HepG2 (cell line): ENCODE data around the gene CHST14. TPM values are rescaled to one million over a fixed set of nuclear protein-coding genes. Genes with fewer than 3 reads are reported as not detected.

ENCODE experiments used
- ATAC-seq: fragments of 200-7000 bp; cut with Tn5 transposase; 3 replicates; pipeline ENCODE4 v1.9.1; 2020; ENCODE audit warnings: mild to moderate bottlenecking, moderate library complexity
- BruUV-seq: library from RNA; stranded (reverse); fragments of 400-500 nt; replicated peaks from 2 replicates; lab custom pipeline; 2021; lab: Mats Ljungman, UMichigan
- CTCF ChIA-PET: fragments of 300-600 bp; formaldehyde crosslinking; extraction: SDS; loops from one replicate; lab custom pipeline; 2021; ENCODE audit warnings: low total read pairs, inconsistent platforms, low intra/inter-chr PET ratio; lab: Yijun Ruan, JAX
- POLR2A ChIA-PET: fragments of 350-600 bp; sonication (Branson Sonifier 250); formaldehyde crosslinking; loops from one replicate; lab custom pipeline; 2020; ENCODE audit warnings: antibody characterized with exemption, inconsistent platforms; lab: Yijun Ruan, JAX
- DNase-seq: peaks from one replicate; pipeline ENCODE4 v3.0.0-alpha.2; 2015; ENCODE audit warnings: low spot score
- FAIRE-seq: peaks from 3 replicates; lab custom pipeline; 2011; peaks lifted over from hg19 to GRCh38; lab: Jason Lieb, UNC
- H2AFZ ChIP-seq: one replicate; pipeline ENCODE4 v1.6.1; 2011; ENCODE audit warnings: low read length, inconsistent platforms
- H3K27ac ChIP-seq: fragments of 300-600 bp; 3 replicates; pipeline ENCODE4 v1.8.0; 2011; ENCODE audit warnings: mixed run types, mild to moderate bottlenecking, mixed read lengths, low read length, inconsistent platforms; ENCODE audit not compliant: insufficient read depth; ENCODE audit errors: extremely low read length
- H3K27me3 ChIP-seq, 2 experiments: fragments of 200-600 bp in 1 of 2; 2 replicates in 1 of 2; 3 replicates in 1 of 2; pipeline versions ENCODE4 v1.6.0 to v1.8.0; 2011; ENCODE audit warnings: low read length in 2 of 2, mild to moderate bottlenecking in 2 of 2, moderate library complexity in 2 of 2, inconsistent platforms in 1 of 2; ENCODE audit not compliant: insufficient read depth in 2 of 2, control insufficient read depth in 1 of 2
- H3K36me3 ChIP-seq, 2 experiments: fragments of 200-600 bp in 1 of 2; replicated peaks in 1 of 2; 2 replicates in 1 of 2; 3 replicates in 1 of 2; pipeline versions ENCODE4 v1.5.1 to v1.8.0; 2011; ENCODE audit warnings: low read length in 2 of 2, inconsistent platforms in 1 of 2; ENCODE audit not compliant: insufficient read depth in 2 of 2, control insufficient read depth in 1 of 2
- H3K4me1 ChIP-seq: 2 replicates; pipeline ENCODE4 v1.5.1; 2012; ENCODE audit warnings: low read length, inconsistent platforms; ENCODE audit not compliant: insufficient read depth
- H3K4me2 ChIP-seq: 2 replicates; pipeline ENCODE4 v1.6.0; 2011; ENCODE audit warnings: low read depth, low read length, inconsistent platforms
- H3K4me3 ChIP-seq, 3 experiments: fragments of 200-600 bp in 1 of 3; sonication (generic), shearing (Covaris generic) in 1 of 3; replicated peaks in 1 of 3; 2 replicates each; pipeline ENCODE4 v1.5.1; 2011 to 2016; ENCODE audit warnings: low read length in 3 of 3, inconsistent platforms in 2 of 3, low read depth in 2 of 3, mild to moderate bottlenecking in 2 of 3, control low read depth in 1 of 3, mixed read lengths in 1 of 3; ENCODE audit not compliant: insufficient read depth in 1 of 3
- H3K79me2 ChIP-seq: one replicate; pipeline ENCODE4 v1.6.1; 2011; ENCODE audit warnings: low read length, inconsistent platforms; ENCODE audit not compliant: insufficient read depth
- H3K9ac ChIP-seq: 2 replicates; pipeline ENCODE4 v1.6.0; 2011; ENCODE audit warnings: mild to moderate bottlenecking, low read depth, low read length, inconsistent platforms; ENCODE audit not compliant: insufficient read depth
- H3K9me3 ChIP-seq: 2 replicates; pipeline ENCODE4 v1.5.1; 2012; ENCODE audit warnings: mild to moderate bottlenecking, low read length
- H4K20me1 ChIP-seq: 2 replicates; pipeline ENCODE4 v1.6.0; 2011; ENCODE audit warnings: inconsistent platforms, mild to moderate bottlenecking, low read length, moderate library complexity; ENCODE audit not compliant: insufficient read depth
- BCL6 ChIP-seq: IDR thresholded peaks from 2 replicates; pipeline ENCODE4 v1.6.1; 2016; ENCODE audit warnings: missing genetic modification reagents, missing compliant biosample characterization
- FOSL2 ChIP-seq: sonication (generic); formaldehyde crosslinking; IDR thresholded peaks from 2 replicates; pipeline ENCODE4 v1.4.0; 2020; ENCODE audit warnings: missing genetic modification reagents
- GATA4 ChIP-seq: sonication (generic); IDR thresholded peaks from 2 replicates; pipeline ENCODE4 v1.6.1; 2016; ENCODE audit warnings: antibody characterized with exemption, low read depth, borderline replicate concordance
- HNRNPLL ChIP-seq: fragments of 200-400 bp; formaldehyde crosslinking; IDR thresholded peaks from 2 replicates; pipeline ENCODE4 v1.6.1; 2017; ENCODE audit warnings: mild to moderate bottlenecking, low read depth, low read length; ENCODE audit not compliant: poor library complexity, severe bottlenecking
- KLF15 ChIP-seq: sonication (generic); formaldehyde crosslinking; IDR thresholded peaks from 2 replicates; pipeline ENCODE4 v1.8.1; 2023; ENCODE audit warnings: borderline replicate concordance, mild to moderate bottlenecking, inconsistent platforms, missing genetic modification reagents, mixed read lengths
- KMT2B ChIP-seq: IDR thresholded peaks from 2 replicates; pipeline ENCODE4 v1.6.1; 2016; ENCODE audit warnings: missing genetic modification reagents, missing compliant biosample characterization
- MAZ ChIP-seq, 2 experiments: sonication (generic) in 1 of 2; formaldehyde crosslinking in 1 of 2; IDR thresholded peaks; 2 replicates each; pipeline versions ENCODE4 v1.5.0 to v1.6.1; 2012 to 2020; ENCODE audit warnings: low read depth in 2 of 2, mild to moderate bottlenecking in 2 of 2, borderline replicate concordance in 1 of 2, improper control_type of control experiment in 1 of 2, low read length in 1 of 2, missing genetic modification reagents in 1 of 2, moderate library complexity in 1 of 2
- MIXL1 ChIP-seq: IDR thresholded peaks from 2 replicates; pipeline ENCODE4 v1.6.1; 2016
- WGBS: methylation state at CpG from one replicate; pipeline ENCODE4 v1.1.6; 2017; ENCODE audit warnings: low lambda C conversion rate; 5-methylcytosine and 5-hydroxymethylcytosine counted together
- in situ Hi-C: cut with HindIII; loops from 2 replicates; pipeline ENCODE4 v1.10.0; 2017; ENCODE audit warnings: low pct_unique_long_range_greater_than_20kb; ENCODE audit not compliant: extremely low pct_ligation_motif_present
- intact Hi-C: fragments of 100-400 bp; cut with micrococcal nuclease; formaldehyde crosslinking; loops from one replicate; pipeline ENCODE4 v1.10.0; 2022; ENCODE audit not compliant: unreplicated experiment
- polyA plus RNA-seq, 8 experiments: library from polyadenylated mRNA; depleted of rRNA in 3 of 8; stranded (reverse) in 7 of 8; unstranded in 1 of 8; fragments of >200 nt; fragmentation: Illumina TruSeq in 4 of 8; extraction: Trizol in 4 of 8; gene quantifications; 2 replicates each; pipeline versions ENCODE4 v1.2.1 to v1.2.3, GENCODE V29; 2011 to 2016; ENCODE audit warnings: low read depth in 4 of 8, missing spikeins in 1 of 8, mixed read lengths in 1 of 8; ENCODE audit not compliant: insufficient read depth in 1 of 8
- total RNA-seq, 5 experiments: library from RNA; depleted of rRNA; stranded (reverse); fragments of >200 nt; fragmentation: Illumina TruSeq; extraction: Trizol; gene quantifications; 2 replicates each; pipeline ENCODE4 v1.2.3, GENCODE V29; 2016; ENCODE audit warnings: low read depth in 1 of 5
- TF ChIP-seq, protein P1 (sequence below): sonication (generic); formaldehyde crosslinking; IDR thresholded peaks from 2 replicates; pipeline ENCODE4 v1.5.1; 2020; ENCODE audit warnings: missing genetic modification reagents, mild to moderate bottlenecking, borderline replicate concordance
- TF ChIP-seq, protein P2 (sequence below): sonication (generic); formaldehyde crosslinking; IDR thresholded peaks from 2 replicates; pipeline ENCODE4 v1.4.0; 2020; ENCODE audit warnings: mild to moderate bottlenecking, missing genetic modification reagents, borderline replicate concordance

The CHST14 gene
- total and polyA plus RNA-seq, 2 of the 13 experiments (the other 11 are each of a cell fraction or from before 2014, with no cell fraction given), result 8.9 to 12.4 TPM

- ChIA-PET CTCF (no interaction called here), POLR2A (interaction anchor here (1.8 kb wide), 1 partner anchor 23 kb away, joined by 4 read pairs; the partner anchor contains the start of gene CHST14)
- 0 out of 2 replicates have a peak, but pooled peaks have one; percentile 19 for TF ChIP-seq FOSL2 (CRISPR knock-in tag)
- TF ChIP-seq MAZ (IDR thresholded peaks at IDR 0.05; ENCODE audit: borderline replicate concordance, low read depth, low read length), result no peak
- no peak for TF ChIP-seq MAZ (CRISPR knock-in tag; IDR thresholded peaks at IDR 0.05; ENCODE audit: low read depth)
- TF ChIP-seq, protein P1, sequence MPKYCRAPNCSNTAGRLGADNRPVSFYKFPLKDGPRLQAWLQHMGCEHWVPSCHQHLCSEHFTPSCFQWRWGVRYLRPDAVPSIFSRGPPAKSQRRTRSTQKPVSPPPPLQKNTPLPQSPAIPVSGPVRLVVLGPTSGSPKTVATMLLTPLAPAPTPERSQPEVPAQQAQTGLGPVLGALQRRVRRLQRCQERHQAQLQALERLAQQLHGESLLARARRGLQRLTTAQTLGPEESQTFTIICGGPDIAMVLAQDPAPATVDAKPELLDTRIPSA (CRISPR knock-in tag), result no peak
- FAIRE-seq (no peak), ATAC-seq (no peak), DNase-seq (no peak)
- Histone ChIP-seq H3K36me3 (no peaks in the 10 kb centered on the region), H3K4me2 (no peak overlapping the region), H3K79me2 (no peaks in the 10 kb centered on the region), H3K27ac (no peak overlapping the region), H3K27me3 (peaks cover 0 to 16% of the 10 kb centered on the region in 2 experiments; a peak in 2 of 5 replicates), H3K9me3 (no peaks in the 10 kb centered on the region), H3K9ac (no peak overlapping the region), H2AFZ (no peak overlapping the region), H3K4me3 (no peak overlapping the region), H4K20me1 (no peaks in the 10 kb centered on the region), H3K4me1 (no peaks in the 10 kb centered on the region)
- intact Hi-C loops (no loop called here), in situ Hi-C loops (no loop called here)
- BruUV-seq, result no TSS peak
- 37% methylated on average over 7 of the region's 8 CpGs for WGBS
Measured at GRCh38 chr15:40493089-40493840, 22.5 kb downstream of the CHST14 start.

DNA sequence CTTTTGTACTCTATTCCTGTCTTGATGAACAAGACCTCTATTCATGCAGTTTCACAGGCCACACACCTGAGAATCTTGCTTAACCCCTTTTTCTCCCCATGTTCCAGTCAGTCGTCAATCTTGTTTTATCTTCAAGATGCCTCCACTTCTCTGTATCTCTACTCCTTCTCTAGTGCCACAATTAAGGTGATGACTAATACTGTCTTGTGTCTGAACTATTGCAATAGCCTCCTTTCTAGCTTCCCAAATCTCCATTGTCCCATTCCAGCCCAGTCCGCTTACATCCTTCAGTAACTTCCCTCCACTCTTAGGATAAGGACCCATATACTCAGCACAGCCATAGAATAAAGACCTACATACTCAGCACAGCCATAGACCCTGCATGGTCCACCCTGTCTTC is 24.7 kb downstream of the CHST14 start:
- WGBS, result 22% methylated on average over 2 of the region's 2 CpGs
- CTCF ChIA-PET, result no interaction called here
- TF ChIP-seq GATA4, result no peak
- no peak for TF ChIP-seq MIXL1 (CRISPR knock-in tag)
- TF ChIP-seq KMT2B (CRISPR knock-in tag), result no peak
- TF ChIP-seq KLF15 (CRISPR knock-in tag), result no peak
- TF ChIP-seq BCL6, result no peak
- TF ChIP-seq, protein P2, sequence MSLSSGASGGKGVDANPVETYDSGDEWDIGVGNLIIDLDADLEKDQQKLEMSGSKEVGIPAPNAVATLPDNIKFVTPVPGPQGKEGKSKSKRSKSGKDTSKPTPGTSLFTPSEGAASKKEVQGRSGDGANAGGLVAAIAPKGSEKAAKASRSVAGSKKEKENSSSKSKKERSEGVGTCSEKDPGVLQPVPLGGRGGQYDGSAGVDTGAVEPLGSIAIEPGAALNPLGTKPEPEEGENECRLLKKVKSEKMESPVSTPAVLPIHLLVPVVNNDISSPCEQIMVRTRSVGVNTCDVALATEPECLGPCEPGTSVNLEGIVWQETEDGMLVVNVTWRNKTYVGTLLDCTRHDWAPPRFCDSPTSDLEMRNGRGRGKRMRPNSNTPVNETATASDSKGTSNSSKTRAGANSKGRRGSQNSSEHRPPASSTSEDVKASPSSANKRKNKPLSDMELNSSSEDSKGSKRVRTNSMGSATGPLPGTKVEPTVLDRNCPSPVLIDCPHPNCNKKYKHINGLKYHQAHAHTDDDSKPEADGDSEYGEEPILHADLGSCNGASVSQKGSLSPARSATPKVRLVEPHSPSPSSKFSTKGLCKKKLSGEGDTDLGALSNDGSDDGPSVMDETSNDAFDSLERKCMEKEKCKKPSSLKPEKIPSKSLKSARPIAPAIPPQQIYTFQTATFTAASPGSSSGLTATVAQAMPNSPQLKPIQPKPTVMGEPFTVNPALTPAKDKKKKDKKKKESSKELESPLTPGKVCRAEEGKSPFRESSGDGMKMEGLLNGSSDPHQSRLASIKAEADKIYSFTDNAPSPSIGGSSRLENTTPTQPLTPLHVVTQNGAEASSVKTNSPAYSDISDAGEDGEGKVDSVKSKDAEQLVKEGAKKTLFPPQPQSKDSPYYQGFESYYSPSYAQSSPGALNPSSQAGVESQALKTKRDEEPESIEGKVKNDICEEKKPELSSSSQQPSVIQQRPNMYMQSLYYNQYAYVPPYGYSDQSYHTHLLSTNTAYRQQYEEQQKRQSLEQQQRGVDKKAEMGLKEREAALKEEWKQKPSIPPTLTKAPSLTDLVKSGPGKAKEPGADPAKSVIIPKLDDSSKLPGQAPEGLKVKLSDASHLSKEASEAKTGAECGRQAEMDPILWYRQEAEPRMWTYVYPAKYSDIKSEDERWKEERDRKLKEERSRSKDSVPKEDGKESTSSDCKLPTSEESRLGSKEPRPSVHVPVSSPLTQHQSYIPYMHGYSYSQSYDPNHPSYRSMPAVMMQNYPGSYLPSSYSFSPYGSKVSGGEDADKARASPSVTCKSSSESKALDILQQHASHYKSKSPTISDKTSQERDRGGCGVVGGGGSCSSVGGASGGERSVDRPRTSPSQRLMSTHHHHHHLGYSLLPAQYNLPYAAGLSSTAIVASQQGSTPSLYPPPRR (CRISPR knock-in tag), result no peak
- TF ChIP-seq HNRNPLL, result no peak

More for the DNA sequence above, 24.7 kb downstream of the CHST14 start:
- POLR2A ChIA-PET, result no interaction called here
- Histone ChIP-seq H3K27me3 (peaks cover 5 to 25% of the 10 kb centered on the region in 2 experiments; a peak in 2 of 5 replicates), H4K20me1 (no peaks in the 10 kb centered on the region), H3K79me2 (no peaks in the 10 kb centered on the region), H3K4me2 (no peak overlapping the region), H3K9me3 (no peaks in the 10 kb centered on the region), H3K36me3 (no peaks in the 10 kb centered on the region), H3K4me3 (no peak overlapping the region), H3K4me1 (no peaks in the 10 kb centered on the region), H2AFZ (no peak overlapping the region), H3K9ac (no peak overlapping the region), H3K27ac (no peak overlapping the region)
- intact Hi-C loops (no loop called here), in situ Hi-C loops (no loop called here)
- no peak for FAIRE-seq
- no TSS peak for BruUV-seq
- no peak for ATAC-seq
- DNase-seq, result no peak
